22Rv1 (cell line): ENCODE measurements around the gene EIF4G3.

Experiments used
- ZFX ChIP-seq: fragments of 450-650 bp; IDR thresholded peaks from 2 replicates; pipeline ENCODE4 v1.6.1; 2017; ENCODE audit warnings: antibody characterized with exemption, borderline replicate concordance
- TF ChIP-seq, protein P1 (sequence below): fragments of 450-650 bp; IDR thresholded peaks from 2 replicates; pipeline ENCODE4 v1.5.1; 2017; ENCODE audit warnings: mild to moderate bottlenecking

DNA sequence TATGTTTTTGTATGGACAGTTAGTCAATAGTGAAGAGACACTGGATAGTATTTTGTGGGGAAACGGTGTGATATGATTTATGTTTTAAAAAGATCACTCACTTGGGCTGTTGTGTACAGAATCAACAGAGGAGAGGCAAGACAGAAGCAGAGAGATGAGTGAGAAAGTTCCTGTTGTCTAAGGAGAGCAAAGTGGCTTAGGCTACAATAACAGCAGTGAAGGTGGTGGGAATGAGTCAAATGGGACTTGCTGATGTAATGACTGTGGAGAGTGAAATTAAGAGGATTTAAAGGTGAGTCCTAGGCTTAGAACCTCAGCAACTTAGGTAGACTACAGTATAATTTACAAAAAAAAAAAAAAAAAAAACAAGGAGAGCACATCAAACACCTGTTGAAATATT, 220.4 kb downstream of the EIF4G3 start:
- TF ChIP-seq, protein P1, sequence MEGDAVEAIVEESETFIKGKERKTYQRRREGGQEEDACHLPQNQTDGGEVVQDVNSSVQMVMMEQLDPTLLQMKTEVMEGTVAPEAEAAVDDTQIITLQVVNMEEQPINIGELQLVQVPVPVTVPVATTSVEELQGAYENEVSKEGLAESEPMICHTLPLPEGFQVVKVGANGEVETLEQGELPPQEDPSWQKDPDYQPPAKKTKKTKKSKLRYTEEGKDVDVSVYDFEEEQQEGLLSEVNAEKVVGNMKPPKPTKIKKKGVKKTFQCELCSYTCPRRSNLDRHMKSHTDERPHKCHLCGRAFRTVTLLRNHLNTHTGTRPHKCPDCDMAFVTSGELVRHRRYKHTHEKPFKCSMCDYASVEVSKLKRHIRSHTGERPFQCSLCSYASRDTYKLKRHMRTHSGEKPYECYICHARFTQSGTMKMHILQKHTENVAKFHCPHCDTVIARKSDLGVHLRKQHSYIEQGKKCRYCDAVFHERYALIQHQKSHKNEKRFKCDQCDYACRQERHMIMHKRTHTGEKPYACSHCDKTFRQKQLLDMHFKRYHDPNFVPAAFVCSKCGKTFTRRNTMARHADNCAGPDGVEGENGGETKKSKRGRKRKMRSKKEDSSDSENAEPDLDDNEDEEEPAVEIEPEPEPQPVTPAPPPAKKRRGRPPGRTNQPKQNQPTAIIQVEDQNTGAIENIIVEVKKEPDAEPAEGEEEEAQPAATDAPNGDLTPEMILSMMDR, result no peak
- no peak for TF ChIP-seq ZFX
